ENCODE results near the gene GJA5.

Gene GJA5

GRCh38 chr1:147723691-147724323 is 36.6 kb downstream of the GJA5 start:
- peak; percentile 6 to 20 for DNase-seq

GRCh38 chr1:147722124-147722523 is 38.3 kb downstream of the GJA5 start:
- DNase-seq: no peak

- DNase-seq: no peak
Observed at GRCh38 chr1:147721716-147722115, 38.7 kb downstream of the GJA5 start.

GRCh38 chr1:147720557-147720956 is 39.8 kb downstream of the GJA5 start:
- DNase-seq: no peak

GRCh38 chr1:147719711-147720225 is 40.6 kb downstream of the GJA5 start:
- no peak for DNase-seq

GRCh38 chr1:147719029-147719698 is 41.2 kb downstream of the GJA5 start:
- no peak for DNase-seq

- no peak for DNase-seq
Observed at GRCh38 chr1:147717706-147718097, 42.7 kb downstream of the GJA5 start.

- no peak for DNase-seq
Observed at GRCh38 chr1:147717051-147717705, 43.2 kb downstream of the GJA5 start.

GRCh38 chr1:147712605-147713004 is 47.8 kb downstream of the GJA5 start:
- no peak for DNase-seq
